ENCODE results near the gene PHAX. TPM values are rescaled to one million over a fixed set of nuclear protein-coding genes. Genes with fewer than 3 reads are reported as not detected.

Gene PHAX
- total RNA-seq, 1 donor from 2014 or later: 23.2 TPM

GRCh38 chr5:126587551-126588390 lies 13.0 kb upstream of the PHAX start:
- DNase-seq (no peak), ATAC-seq (no peak)
- Histone ChIP-seq H3K4me3 (no peak overlapping the region), H3K27ac (no peak overlapping the region), H3K27me3 (no peaks in the 10 kb centered on the region), H3K4me1 (no peaks in the 10 kb centered on the region), H3K36me3 (peaks cover 29% of the 10 kb centered on the region), H3K9me3 (no peaks in the 10 kb centered on the region)
- TF ChIP-seq CTCF (IDR thresholded peaks at IDR 0.05): no peak
- intact Hi-C loops (cut with DNase I): no loop called here

- no peak for TF ChIP-seq CTCF (IDR thresholded peaks at IDR 0.05)
- H3K27me3 ChIP-seq: no peaks in the 10 kb centered on the region
- peaks cover 15% of the 10 kb centered on the region for H3K36me3 ChIP-seq
- H3K27ac ChIP-seq: no peak overlapping the region
- DNase-seq (no peak), ATAC-seq (no peak)
- peaks cover 9% of the 10 kb centered on the region for H3K4me1 ChIP-seq
- intact Hi-C loops (cut with DNase I): no loop called here
- no peak overlapping the region for H3K4me3 ChIP-seq
- no peaks in the 10 kb centered on the region for H3K9me3 ChIP-seq
Observed at GRCh38 chr5:126589536-126590297, 11.0 kb upstream of the PHAX start.

- TF ChIP-seq CTCF (IDR thresholded peaks at IDR 0.05): no peak
- Histone ChIP-seq H3K27ac (no peak overlapping the region), H3K27me3 (no peaks in the 10 kb centered on the region), H3K36me3 (peaks cover 4% of the 10 kb centered on the region), H3K4me1 (peaks cover 9% of the 10 kb centered on the region), H3K9me3 (no peaks in the 10 kb centered on the region), H3K4me3 (no peak overlapping the region)
- intact Hi-C loops (cut with DNase I): no loop called here
- no peak for DNase-seq
- ATAC-seq: no peak
Observed at GRCh38 chr5:126591549-126591948, 9.2 kb upstream of the PHAX start.

- peak; percentile 96 for ATAC-seq
- intact Hi-C loops (cut with DNase I): loop anchor here (5.0 kb wide), 1 partner anchor 253 kb away; no protein-coding TSS in a partner anchor
Observed at GRCh38 chr5:126594748-126595485, 5.8 kb upstream of the PHAX start, which contains the start of gene ALDH7A1. Gene ALDH7A1 (minus strand): TSS chr5:126595219. CDS start chr5:126595198, 21 bp downstream.

More at GRCh38 chr5:126594748-126595485, 5.8 kb upstream of the PHAX start, which contains the start of gene ALDH7A1:
- Histone ChIP-seq H3K4me1 (peaks cover 9% of the 10 kb centered on the region), H3K27me3 (no peaks in the 10 kb centered on the region), H3K36me3 (no peaks in the 10 kb centered on the region), H3K9me3 (no peaks in the 10 kb centered on the region), H3K27ac (peak within 1 kb of the TSS; percentile 80), H3K4me3 (peak within 1 kb of the TSS; percentile 75)
- peak; percentile 51 for TF ChIP-seq CTCF (IDR thresholded peaks at IDR 0.05)
- DNase-seq: peak; percentile 91

Data from upper lobe of right lung (tissue), 1 donor.